Osteoblast (primary cell): Measurements from ENCODE around the gene RTL10. TPM values are rescaled to one million over a fixed set of nuclear protein-coding genes. Genes with fewer than 3 reads are reported as not detected.
A peak's percentile ranks its signal among the peaks of the same experiment; 100 is the strongest.

Experiments
- DNase-seq: peaks from one replicate; pipeline ENCODE4 v3.0.0; 2011; ENCODE audit warnings: low spot score, mixed read lengths; ENCODE audit not compliant: insufficient read length; ENCODE audit errors: missing footprints
- H2AFZ ChIP-seq: 2 replicates; pipeline ENCODE4 v1.6.0; 2011; ENCODE audit warnings: mild to moderate bottlenecking, low read length
- H3K27ac ChIP-seq: 2 replicates; pipeline ENCODE4 v1.5.1; 2011; ENCODE audit warnings: mild to moderate bottlenecking, low read depth, low read length, moderate library complexity
- H3K27me3 ChIP-seq: 2 replicates; pipeline ENCODE4 v1.6.0; 2012; ENCODE audit warnings: mild to moderate bottlenecking, control low read depth, inconsistent platforms, low read length, moderate library complexity; ENCODE audit not compliant: insufficient read depth
- H3K36me3 ChIP-seq: 2 replicates; pipeline ENCODE4 v1.5.1; 2011; ENCODE audit warnings: mild to moderate bottlenecking, low read length, control low read depth, moderate library complexity; ENCODE audit not compliant: insufficient read depth
- H3K4me1 ChIP-seq: 2 replicates; pipeline ENCODE4 v1.5.1; 2011; ENCODE audit warnings: mild to moderate bottlenecking, low read length, control low read depth, moderate library complexity; ENCODE audit not compliant: insufficient read depth
- H3K4me2 ChIP-seq: 2 replicates; pipeline ENCODE4 v1.6.0; 2011; ENCODE audit warnings: mild to moderate bottlenecking, low read length; ENCODE audit not compliant: insufficient read depth
- H3K4me3 ChIP-seq: fragments of 200-600 bp; sonication (generic); 3 replicates; pipeline ENCODE4 v1.5.1; 2012; ENCODE audit warnings: mild to moderate bottlenecking, low read length, inconsistent platforms; ENCODE audit not compliant: insufficient read depth
- H3K79me2 ChIP-seq: 2 replicates; pipeline ENCODE4 v1.6.0; 2012; ENCODE audit warnings: mild to moderate bottlenecking, low read length, control low read depth, inconsistent platforms; ENCODE audit not compliant: insufficient read depth
- H3K9me3 ChIP-seq: 2 replicates; pipeline ENCODE4 v1.5.1; 2011; ENCODE audit warnings: low read depth, low read length, control low read depth
- H4K20me1 ChIP-seq: 2 replicates; pipeline ENCODE4 v1.6.0; 2012; ENCODE audit warnings: mild to moderate bottlenecking, low read length, control low read depth; ENCODE audit not compliant: insufficient read depth
- CTCF ChIP-seq: IDR thresholded peaks from 2 replicates; pipeline ENCODE4 v1.5.1; 2011; ENCODE audit warnings: mild to moderate bottlenecking, low read depth, low read length, moderate library complexity; ENCODE audit errors: extremely low read depth
- total RNA-seq: library from RNA; depleted of rRNA; stranded (reverse); fragments of >200 nt; gene quantifications from 2 replicates; pipeline ENCODE4 v1.2.3, GENCODE V29; 2012

Gene RTL10
- total RNA-seq, 1 donor, result 11.9 TPM

- no peaks in the 10 kb centered on the region for H3K79me2 ChIP-seq
- H3K27ac ChIP-seq, result peak overlapping the region; percentile 77
- peaks cover 21% of the 10 kb centered on the region for H3K4me1 ChIP-seq
- DNase-seq, result no peak
- no peak overlapping the region for H2AFZ ChIP-seq
- no peaks in the 10 kb centered on the region for H4K20me1 ChIP-seq
- no peak overlapping the region for H3K4me2 ChIP-seq
- peaks cover 5% of the 10 kb centered on the region for H3K36me3 ChIP-seq
- H3K27me3 ChIP-seq, result no peaks in the 10 kb centered on the region
- H3K4me3 ChIP-seq, result no peak overlapping the region
- TF ChIP-seq CTCF, result no peak
- no peaks in the 10 kb centered on the region for H3K9me3 ChIP-seq
Observed at GRCh38 chr22:19893363-19893762, 38.7 kb upstream of the RTL10 start.

GRCh38 chr22:19892925-19893324 lies 38.3 kb upstream of the RTL10 start:
- no peaks in the 10 kb centered on the region for H4K20me1 ChIP-seq
- H3K4me3 ChIP-seq, result no peak overlapping the region
- H2AFZ ChIP-seq, result no peak overlapping the region
- H3K79me2 ChIP-seq, result no peaks in the 10 kb centered on the region
- DNase-seq, result no peak
- no peaks in the 10 kb centered on the region for H3K27me3 ChIP-seq
- no peak overlapping the region for H3K4me2 ChIP-seq
- H3K4me1 ChIP-seq, result peaks cover 21% of the 10 kb centered on the region
- peak overlapping the region; percentile 77 for H3K27ac ChIP-seq
- peaks cover 5% of the 10 kb centered on the region for H3K36me3 ChIP-seq
- H3K9me3 ChIP-seq, result no peaks in the 10 kb centered on the region
- TF ChIP-seq CTCF, result no peak

DNA sequence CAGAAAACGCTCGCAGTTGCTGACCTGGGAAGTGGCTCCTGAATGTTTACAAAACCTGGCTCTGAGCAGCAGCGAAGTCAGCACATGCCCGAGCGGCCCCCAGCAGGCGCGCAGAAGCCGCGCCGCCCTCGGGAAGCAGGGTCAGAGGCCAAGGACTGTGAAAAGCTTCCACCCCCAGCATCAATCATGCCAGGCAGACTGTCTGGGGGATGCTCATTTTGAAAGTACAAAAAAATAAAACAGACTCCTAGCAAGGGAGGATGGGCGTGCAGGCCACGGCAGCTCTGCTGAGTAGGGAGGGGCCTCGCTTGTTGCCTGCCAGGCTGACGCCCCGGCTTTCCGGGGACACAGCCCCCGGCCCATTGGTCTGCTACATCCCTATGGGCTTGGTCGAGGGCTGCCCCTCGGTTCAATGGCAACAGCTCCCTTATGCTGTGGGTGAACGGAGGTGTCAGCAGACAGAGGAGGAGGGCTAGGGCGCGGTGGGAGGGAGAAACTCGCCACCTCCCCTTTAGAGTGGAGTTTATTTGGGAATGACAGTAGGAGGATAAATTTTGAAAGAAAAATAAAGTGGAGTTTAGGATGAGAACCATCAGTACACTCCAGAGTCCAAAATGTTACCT lies 37.7 kb upstream of the RTL10 start:
- peaks cover 5% of the 10 kb centered on the region for H3K36me3 ChIP-seq
- no peak overlapping the region for H3K4me2 ChIP-seq
- no peaks in the 10 kb centered on the region for H3K27me3 ChIP-seq
- TF ChIP-seq CTCF, result no peak
- no peaks in the 10 kb centered on the region for H4K20me1 ChIP-seq
- no peaks in the 10 kb centered on the region for H3K9me3 ChIP-seq
- no peak for DNase-seq
- H2AFZ ChIP-seq, result no peak overlapping the region
- H3K4me1 ChIP-seq, result peaks cover 22% of the 10 kb centered on the region
- no peak overlapping the region for H3K4me3 ChIP-seq
- no peaks in the 10 kb centered on the region for H3K79me2 ChIP-seq
- peak overlapping the region; percentile 77 for H3K27ac ChIP-seq

DNA sequence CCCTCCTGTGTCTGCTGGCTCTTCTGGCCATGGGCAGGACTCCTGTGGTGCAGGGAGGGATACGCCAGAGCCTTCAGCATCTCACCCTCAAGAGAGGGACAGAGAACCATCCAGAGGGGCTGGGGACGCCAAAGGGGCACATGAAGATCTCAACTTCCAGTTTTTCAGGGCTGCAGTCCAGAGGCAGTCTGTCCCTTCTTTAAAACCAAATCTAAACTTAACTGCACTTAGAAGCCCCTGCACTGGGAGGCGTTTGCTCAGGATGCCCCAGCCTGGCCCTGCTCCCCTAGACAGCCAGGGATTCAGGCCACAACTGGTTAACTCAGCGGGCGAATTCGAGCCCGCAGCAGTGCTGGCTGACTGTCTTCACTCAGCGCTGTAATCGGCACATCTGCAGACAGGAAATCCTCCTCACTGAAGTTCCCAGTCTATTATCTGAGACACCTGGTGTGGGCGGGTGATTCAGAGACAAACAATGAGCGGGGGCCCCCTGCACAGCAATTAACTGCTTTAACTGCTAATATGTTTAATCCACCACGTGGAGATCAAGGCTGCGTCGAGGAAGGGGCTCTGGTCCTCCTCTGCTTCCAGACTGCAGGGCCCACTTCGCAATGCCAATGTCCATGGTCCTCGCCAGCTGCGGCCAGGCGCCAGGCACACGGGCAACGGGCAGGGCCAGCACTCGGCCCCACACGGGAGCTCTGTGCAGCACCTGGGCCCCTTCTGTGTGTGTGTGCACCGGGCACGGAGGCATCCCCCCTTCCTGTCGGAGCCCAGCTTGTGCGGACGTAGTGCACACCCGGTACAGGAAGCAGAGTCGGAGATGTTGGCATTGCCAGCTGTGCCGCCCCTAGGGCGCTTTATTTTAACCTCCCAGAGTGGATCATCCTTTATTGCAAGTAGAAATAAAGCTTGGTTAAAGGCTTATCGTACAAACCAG lies 36.9 kb upstream of the RTL10 start:
- no peaks in the 10 kb centered on the region for H4K20me1 ChIP-seq
- peaks cover 5% of the 10 kb centered on the region for H3K36me3 ChIP-seq
- no peaks in the 10 kb centered on the region for H3K27me3 ChIP-seq
- DNase-seq, result peak; percentile 96
- H3K79me2 ChIP-seq, result no peaks in the 10 kb centered on the region
- no peaks in the 10 kb centered on the region for H3K9me3 ChIP-seq
- H3K4me3 ChIP-seq, result peak overlapping the region; percentile 16
- peak overlapping the region; percentile 77 for H3K27ac ChIP-seq
- H3K4me1 ChIP-seq, result peaks cover 29% of the 10 kb centered on the region
- peak overlapping the region; percentile 0 for H3K4me2 ChIP-seq
- H2AFZ ChIP-seq, result no peak overlapping the region
- TF ChIP-seq CTCF, result no peak
